ENCODE results near the gene ARNT2. TPM values are rescaled to one million over a fixed set of nuclear protein-coding genes. Genes with fewer than 3 reads are reported as not detected.

The ARNT2 gene
- total and polyA plus RNA-seq, 2 experiments from 2014 or later = 4.6 to 11.6 TPM

GRCh38 chr15:80449825-80450224 is 45.6 kb downstream of the ARNT2 start:
- DNase-seq (ENCODE audit: low spot score) = no peak
- Histone ChIP-seq H2AFZ (no peak overlapping the region), H3K9me2 (ENCODE audit: insufficient read depth) (peaks cover 9% of the 10 kb centered on the region), H3K4me2 (no peak overlapping the region), H3K36me3 (ENCODE audit: insufficient read depth) (no peaks in the 10 kb centered on the region), H4K20me1 (replicated peaks; ENCODE audit: insufficient read depth) (no peaks in the 10 kb centered on the region), H3K27me3 (ENCODE audit: insufficient read depth) (no peaks in the 10 kb centered on the region), H3F3A (replicated peaks; ENCODE audit: low read depth) (no peaks in the 10 kb centered on the region), H3K4me3 (no peak overlapping the region), H3K27ac (ENCODE audit: low read depth) (no peak overlapping the region), H3K4me1 (ENCODE audit: insufficient read depth) (peaks cover 15% of the 10 kb centered on the region), H3K79me2 (replicated peaks; ENCODE audit: insufficient read depth) (no peaks in the 10 kb centered on the region)
- no peaks in the 10 kb centered on the region for H3K9me3 Mint-ChIP-seq
- no peak for ATAC-seq
- TF ChIP-seq CTCF (conservative IDR thresholded peaks at IDR 0.05; ENCODE audit: low read depth in 2 of 2) = no peak
- no peak for TF ChIP-seq NANOG (IDR thresholded peaks at IDR 0.05; ENCODE audit: borderline replicate concordance)
- TF ChIP-seq EZH2phosphoT487 (IDR thresholded peaks at IDR 0.05; ENCODE audit: unreplicated experiment) = no peak
- TF ChIP-seq POLR2AphosphoS5 (IDR thresholded peaks at IDR 0.05; ENCODE audit: low read depth) = no peak
- TF ChIP-seq STAT1 (IDR thresholded peaks at IDR 0.05; ENCODE audit: unreplicated experiment) = no peak
- TF ChIP-seq ZNF114 (CRISPR knock-in tag; IDR thresholded peaks at IDR 0.05) = no peak
- no peak for TF ChIP-seq JUNB (IDR thresholded peaks at IDR 0.05; ENCODE audit: unreplicated experiment)
- no peak for TF ChIP-seq REST (IDR thresholded peaks at IDR 0.05; ENCODE audit: unreplicated experiment)
- TF ChIP-seq CREB1 (CRISPR knock-in tag; IDR thresholded peaks at IDR 0.05; ENCODE audit: low read depth) = no peak
- no peak for TF ChIP-seq ZNF462 (CRISPR knock-in tag; IDR thresholded peaks at IDR 0.05)
- no peak for TF ChIP-seq ETS1 (IDR thresholded peaks at IDR 0.05)
- no peak for TF ChIP-seq ZNF331 (CRISPR knock-in tag; IDR thresholded peaks at IDR 0.05; ENCODE audit: low read depth)
- no peak for TF ChIP-seq EZH2 (IDR thresholded peaks at IDR 0.05; ENCODE audit: low read depth, unreplicated experiment)
- H3K4me3 Mint-ChIP-seq = no peak overlapping the region
- peaks cover 2% of the 10 kb centered on the region for H3K27me3 Mint-ChIP-seq (ENCODE audit: insufficient read depth, low read depth, poor library complexity)
- H3K4me1 Mint-ChIP-seq = peaks cover 22% of the 10 kb centered on the region
- H3K27ac Mint-ChIP-seq = no peak overlapping the region
- H3K36me3 Mint-ChIP-seq (ENCODE audit: low read depth) = 0 out of 3 replicates have a peak, but pooled peaks cover 7% of the 10 kb centered on the region
